Body of pancreas (tissue), 4 donors: ENCODE measurements around the gene IDE. TPM values are rescaled to one million over a fixed set of nuclear protein-coding genes. Genes with fewer than 3 reads are reported as not detected.
"Not testable (repeated sequence)": the region's sequence is repeated elsewhere in the genome, so short reads cannot be mapped to it uniquely, and the experiment has no call there.

Experiments
- ATAC-seq: fragments of 150-250 bp; one replicate; pipeline ENCODE4 v1.9.1; 2016
- DNase-seq, 4 donors: peaks; one replicate each; pipeline ENCODE4 v3.0.0-alpha.2; 2019
- H3K27ac ChIP-seq, 4 donors: fragments of 200-600 bp; sonication (generic); 1 replicate in 3 of 4; 2 replicates in 1 of 4; pipeline versions ENCODE4 v1.5.1 to v1.6.1; 2016 to 2019; ENCODE audit warnings: mild to moderate bottlenecking in 1 of 4, mixed read lengths in 1 of 4, moderate library complexity in 1 of 4
- H3K27me3 ChIP-seq, 2 donors: fragments of 200-600 bp; sonication (generic); one replicate each; pipeline ENCODE4 v1.6.0; 2016; ENCODE audit warnings: mild to moderate bottlenecking in 1 of 2
- H3K36me3 ChIP-seq, 2 donors: fragments of 200-600 bp; sonication (generic); replicated peaks in 1 of 2; 2 replicates each; pipeline ENCODE4 v1.5.1; 2016; ENCODE audit warnings: low read depth in 2 of 2; ENCODE audit not compliant: insufficient read depth in 1 of 2
- H3K4me1 ChIP-seq: fragments of 200-600 bp; sonication (generic); one replicate; pipeline ENCODE4 v1.6.0; 2016
- H3K4me3 ChIP-seq, 2 donors: fragments of 200-600 bp; sonication (generic); 1 replicate in 1 of 2; 2 replicates in 1 of 2; pipeline ENCODE4 v1.5.1; 2016 to 2019
- H3K9me3 ChIP-seq, 3 donors: fragments of 200-600 bp; sonication (generic); 1 replicate in 2 of 3; 2 replicates in 1 of 3; pipeline ENCODE4 v1.5.1; 2016
- POLR2A ChIP-seq, 3 donors: fragments of 450-650 bp; IDR thresholded peaks; one replicate each; pipeline ENCODE4 v1.6.1; 2016; ENCODE audit warnings: antibody characterized with exemption in 3 of 3, mild to moderate bottlenecking in 2 of 3
- WGBS, 2 donors: methylation state at CpG; one replicate each; pipeline ENCODE4 v1.1.5; 2017; 5-methylcytosine and 5-hydroxymethylcytosine counted together
- intact Hi-C: fragments of 100-400 bp; cut with DNase I; formaldehyde crosslinking; loops from one replicate; pipeline ENCODE4 v1.15.1; 2023
- total RNA-seq, 2 donors: library from RNA; depleted of rRNA; stranded (reverse); fragments of >200 nt; gene quantifications; one replicate each; pipeline ENCODE4 v1.1.0, GENCODE V29; 2016
- TF ChIP-seq, protein P1 (sequence below), 7 experiments: fragments of 450-650 bp in 4 of 7; fragments of 200-600 bp in 3 of 7; sonication (generic) in 3 of 7; IDR thresholded peaks; one replicate each; pipeline ENCODE4 v1.5.1; 2016 to 2019; ENCODE audit warnings: antibody characterized with exemption in 7 of 7

Gene IDE
- total RNA-seq, 2 donors from 2014 or later = 13.8 to 19.5 TPM

DNA sequence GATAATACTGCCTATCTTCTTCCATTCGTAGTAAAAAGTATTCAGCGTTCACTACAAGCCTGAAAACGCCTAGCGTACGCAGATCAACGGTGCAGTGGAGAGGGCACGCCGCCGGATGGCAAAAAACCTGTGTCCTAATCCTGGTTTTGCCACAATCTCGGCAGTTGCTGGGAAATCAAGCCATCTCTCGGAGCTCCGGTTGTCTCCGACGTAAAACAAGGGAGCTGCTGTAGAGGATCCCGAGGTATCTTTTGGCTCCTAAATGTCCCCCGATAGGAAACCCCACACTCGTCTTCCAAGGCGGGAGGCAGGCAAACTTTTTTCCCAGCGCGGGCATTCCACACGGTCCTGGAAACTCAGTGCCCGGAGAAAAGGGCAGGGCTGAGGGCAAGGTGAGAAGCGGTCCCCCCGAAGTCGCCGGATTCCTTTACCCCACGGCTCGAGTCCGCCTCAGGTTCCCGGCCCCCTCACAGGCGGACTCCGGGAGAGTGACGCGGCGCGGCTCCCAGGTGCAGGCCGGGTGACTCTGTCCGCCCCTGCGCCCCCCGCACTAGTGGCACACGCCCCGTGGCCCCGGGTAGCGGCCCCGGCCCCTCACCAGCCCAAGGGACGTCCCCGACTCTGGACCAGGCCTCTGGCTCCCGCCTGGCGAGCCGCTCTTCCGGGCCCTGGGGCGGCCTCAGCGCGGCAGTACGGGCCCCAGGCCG, 649 bp downstream of the IDE start:
- Histone ChIP-seq H3K4me3 (peak overlapping the region; percentile 62 to 94), H3K27ac (peak overlapping the region; percentile 93 to 96 (median 94)), H3K4me1 (peaks cover 36% of the 10 kb centered on the region), H3K9me3 (no peaks in the 10 kb centered on the region), H3K36me3 (no peaks in the 10 kb centered on the region), H3K27me3 (no peaks in the 10 kb centered on the region)
- ATAC-seq = peak; percentile 23
- intact Hi-C loops = loop anchor here (5.0 kb wide), 1 partner anchor 56 kb away; no protein-coding TSS in a partner anchor
- DNase-seq = peak; percentile 37 to 54 (median 48)
- 0 to 1% methylated on average over 13 to 40 of the region's 56 CpGs for WGBS, 2 donors
- no peak for TF ChIP-seq POLR2A (IDR thresholded peaks at IDR 0.05)
- TF ChIP-seq, protein P1, sequence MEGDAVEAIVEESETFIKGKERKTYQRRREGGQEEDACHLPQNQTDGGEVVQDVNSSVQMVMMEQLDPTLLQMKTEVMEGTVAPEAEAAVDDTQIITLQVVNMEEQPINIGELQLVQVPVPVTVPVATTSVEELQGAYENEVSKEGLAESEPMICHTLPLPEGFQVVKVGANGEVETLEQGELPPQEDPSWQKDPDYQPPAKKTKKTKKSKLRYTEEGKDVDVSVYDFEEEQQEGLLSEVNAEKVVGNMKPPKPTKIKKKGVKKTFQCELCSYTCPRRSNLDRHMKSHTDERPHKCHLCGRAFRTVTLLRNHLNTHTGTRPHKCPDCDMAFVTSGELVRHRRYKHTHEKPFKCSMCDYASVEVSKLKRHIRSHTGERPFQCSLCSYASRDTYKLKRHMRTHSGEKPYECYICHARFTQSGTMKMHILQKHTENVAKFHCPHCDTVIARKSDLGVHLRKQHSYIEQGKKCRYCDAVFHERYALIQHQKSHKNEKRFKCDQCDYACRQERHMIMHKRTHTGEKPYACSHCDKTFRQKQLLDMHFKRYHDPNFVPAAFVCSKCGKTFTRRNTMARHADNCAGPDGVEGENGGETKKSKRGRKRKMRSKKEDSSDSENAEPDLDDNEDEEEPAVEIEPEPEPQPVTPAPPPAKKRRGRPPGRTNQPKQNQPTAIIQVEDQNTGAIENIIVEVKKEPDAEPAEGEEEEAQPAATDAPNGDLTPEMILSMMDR (IDR thresholded peaks at IDR 0.05) = peak in 4 of 7 experiments; percentile 22 to 36 (median 26)

DNA sequence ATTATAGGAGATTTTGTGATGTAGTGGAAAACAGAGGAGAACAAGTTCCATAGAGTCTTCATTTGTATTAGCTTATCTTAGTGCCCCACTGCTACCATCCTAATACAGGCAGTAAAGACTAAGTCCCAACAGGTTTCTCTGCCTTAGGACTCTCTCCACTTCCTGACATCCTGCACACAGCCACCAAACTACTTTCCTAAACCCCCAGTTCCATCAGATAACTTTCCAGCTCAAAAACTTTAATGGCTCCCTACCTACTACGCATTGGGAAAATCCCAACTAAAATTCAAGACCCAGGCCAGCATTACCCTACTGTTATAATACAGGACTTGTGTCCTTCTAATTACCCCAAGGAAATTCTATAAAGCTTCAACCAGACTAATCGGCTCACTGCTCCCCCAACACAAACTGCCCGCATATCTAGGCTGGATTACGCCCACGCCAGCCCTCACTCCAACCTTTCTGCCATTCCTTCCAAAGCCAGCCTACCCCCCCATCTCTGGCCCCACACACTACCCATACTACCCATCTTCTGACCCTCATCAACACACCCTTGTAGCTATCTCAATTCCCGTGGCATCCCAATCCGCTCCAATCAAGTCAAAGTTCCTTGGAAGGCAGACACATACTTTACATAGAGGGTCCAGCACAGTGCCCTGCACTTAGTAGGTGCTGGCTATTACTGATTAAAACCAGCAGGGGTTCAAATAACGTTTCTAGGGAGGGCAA, 1.4 kb downstream of the IDE start:
- intact Hi-C loops = loop anchor here (5.0 kb wide), 1 partner anchor 55 kb away; no protein-coding TSS in a partner anchor
- Histone ChIP-seq H3K27ac (peak overlapping the region in 3 of 4 donors; percentile 93 to 95 (median 94)), H3K4me1 (peaks cover 36% of the 10 kb centered on the region), H3K9me3 (no peaks in the 10 kb centered on the region), H3K27me3 (no peaks in the 10 kb centered on the region), H3K36me3 (no peaks in the 10 kb centered on the region), H3K4me3 (peak overlapping the region in 1 of 2 donors; percentile 62)
- ATAC-seq (no peak), DNase-seq (no peak)
- TF ChIP-seq POLR2A (IDR thresholded peaks at IDR 0.05) = no peak
- TF ChIP-seq, protein P1 (IDR thresholded peaks at IDR 0.05) = no peak
- 19 to 23% methylated on average over 8 of the region's 8 CpGs for WGBS, 2 donors

DNA sequence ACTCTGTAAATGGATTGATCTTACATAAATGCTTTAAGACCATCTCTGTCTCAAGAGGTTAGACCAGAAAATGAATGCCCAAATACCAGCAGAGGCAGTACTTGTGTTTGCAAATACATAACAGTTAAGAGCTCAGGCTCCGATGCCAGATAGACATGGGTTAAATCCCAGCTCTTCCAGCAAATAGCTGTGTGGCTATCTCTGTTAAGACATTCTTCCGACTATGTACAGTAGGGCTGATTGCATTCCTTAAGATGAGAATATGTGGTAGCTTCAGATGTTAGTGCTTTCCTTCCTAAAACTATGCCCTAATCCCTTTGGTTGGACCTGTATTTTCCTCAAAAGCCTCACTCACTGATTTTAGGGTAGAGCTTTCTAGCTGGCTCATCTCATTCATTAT, 2.2 kb downstream of the IDE start:
- intact Hi-C loops = loop anchor here (5.0 kb wide), 1 partner anchor 54 kb away; no protein-coding TSS in a partner anchor
- Histone ChIP-seq H3K27me3 (no peaks in the 10 kb centered on the region), H3K4me3 (no peak overlapping the region), H3K27ac (no peak overlapping the region), H3K9me3 (no peaks in the 10 kb centered on the region), H3K36me3 (no peaks in the 10 kb centered on the region), H3K4me1 (peaks cover 43% of the 10 kb centered on the region)
- WGBS, 2 donors = 26 to 27% methylated on average over 2 of the region's 2 CpGs
- DNase-seq (no peak), ATAC-seq (no peak)
- no peak for TF ChIP-seq POLR2A (IDR thresholded peaks at IDR 0.05)
- TF ChIP-seq, protein P1 (IDR thresholded peaks at IDR 0.05) = no peak

DNA sequence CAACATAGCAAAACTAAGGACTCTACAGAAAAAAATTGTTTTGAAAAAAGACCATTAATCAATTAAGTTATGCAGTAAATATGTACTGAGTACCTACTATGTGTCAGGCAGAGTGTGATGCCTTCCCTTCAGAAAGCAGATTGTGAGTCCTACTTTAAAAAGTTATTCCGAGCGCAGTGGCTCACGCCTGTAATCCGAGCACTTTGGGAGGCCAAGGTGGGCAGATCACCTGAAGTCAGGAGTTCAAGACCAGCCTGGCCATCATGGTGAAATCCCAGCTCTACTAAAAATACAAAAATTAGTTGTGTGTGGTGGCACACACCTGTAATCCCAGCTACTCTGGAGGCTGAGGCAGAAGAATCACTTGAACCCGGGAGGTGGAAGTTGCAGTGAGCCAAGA, 4.2 kb downstream of the IDE start:
- H3K27me3 ChIP-seq, H3K4me3 ChIP-seq, ATAC-seq, DNase-seq, H3K36me3 ChIP-seq, H3K27ac ChIP-seq, H3K9me3 ChIP-seq: not testable (repeated sequence)
- intact Hi-C loops = loop anchor here (5.0 kb wide), 1 partner anchor 52 kb away; no protein-coding TSS in a partner anchor
- H3K4me1 ChIP-seq = peaks cover 44% of the 10 kb centered on the region
- 93 to 94% methylated on average over 5 of the region's 5 CpGs for WGBS, 2 donors

DNA sequence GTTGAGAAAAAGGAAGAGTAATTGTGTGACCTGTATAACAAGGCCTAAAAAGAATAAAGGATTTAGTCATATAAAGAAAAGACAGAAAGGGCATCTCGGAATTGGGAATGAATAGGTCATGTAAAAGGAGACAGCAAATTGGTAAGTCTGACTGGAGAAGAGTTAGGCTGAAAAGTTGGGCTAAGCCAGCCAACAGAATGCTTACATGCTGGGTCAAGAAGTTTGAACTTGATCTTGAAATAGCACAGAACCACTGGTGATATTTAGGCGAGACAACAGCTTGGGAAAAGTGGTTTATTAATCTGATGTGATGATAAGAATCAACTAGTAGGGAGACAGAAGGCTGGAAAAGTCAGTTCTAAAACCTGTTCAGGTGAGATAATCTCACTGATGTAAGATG, 4.8 kb downstream of the IDE start:
- Histone ChIP-seq H3K36me3 (no peaks in the 10 kb centered on the region), H3K9me3 (no peaks in the 10 kb centered on the region), H3K4me3 (no peak overlapping the region), H3K27me3 (no peaks in the 10 kb centered on the region), H3K27ac (no peak overlapping the region), H3K4me1 (peaks cover 44% of the 10 kb centered on the region)
- TF ChIP-seq POLR2A (IDR thresholded peaks at IDR 0.05) = no peak
- TF ChIP-seq, protein P1 (IDR thresholded peaks at IDR 0.05) = no peak
- ATAC-seq (no peak), DNase-seq (no peak)
- WGBS, 2 donors = 69 to 72% methylated on average over 2 of the region's 2 CpGs
- intact Hi-C loops = no loop called here
